ENCODE measurements around the gene RAC3.

Gene RAC3

DNA sequence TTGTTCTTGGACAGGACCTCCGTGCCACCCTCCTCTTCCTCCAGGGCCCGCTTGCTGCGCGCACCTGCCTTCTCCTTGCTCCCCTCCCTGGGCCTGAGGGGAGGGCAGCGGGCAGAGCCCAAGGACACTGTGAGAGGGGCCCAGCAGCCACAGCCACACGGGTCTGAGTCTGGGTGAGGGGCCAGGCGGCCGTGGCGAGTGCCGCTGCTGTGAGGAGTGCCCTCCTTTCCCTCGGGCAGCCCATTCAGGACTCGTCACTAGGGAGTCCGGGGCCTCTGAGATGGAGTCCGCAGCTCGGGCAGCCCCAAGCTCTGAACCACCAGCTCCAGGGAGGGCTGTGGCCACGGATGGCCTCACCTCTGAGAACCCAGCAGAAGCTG is 28.5 kb downstream of the RAC3 start:
- DNase-seq (ENCODE audit: low spot score): no peak
- Histone ChIP-seq H3K4me3 (no peak overlapping the region), H3K27ac (no peak overlapping the region)
- TF ChIP-seq, protein P1, sequence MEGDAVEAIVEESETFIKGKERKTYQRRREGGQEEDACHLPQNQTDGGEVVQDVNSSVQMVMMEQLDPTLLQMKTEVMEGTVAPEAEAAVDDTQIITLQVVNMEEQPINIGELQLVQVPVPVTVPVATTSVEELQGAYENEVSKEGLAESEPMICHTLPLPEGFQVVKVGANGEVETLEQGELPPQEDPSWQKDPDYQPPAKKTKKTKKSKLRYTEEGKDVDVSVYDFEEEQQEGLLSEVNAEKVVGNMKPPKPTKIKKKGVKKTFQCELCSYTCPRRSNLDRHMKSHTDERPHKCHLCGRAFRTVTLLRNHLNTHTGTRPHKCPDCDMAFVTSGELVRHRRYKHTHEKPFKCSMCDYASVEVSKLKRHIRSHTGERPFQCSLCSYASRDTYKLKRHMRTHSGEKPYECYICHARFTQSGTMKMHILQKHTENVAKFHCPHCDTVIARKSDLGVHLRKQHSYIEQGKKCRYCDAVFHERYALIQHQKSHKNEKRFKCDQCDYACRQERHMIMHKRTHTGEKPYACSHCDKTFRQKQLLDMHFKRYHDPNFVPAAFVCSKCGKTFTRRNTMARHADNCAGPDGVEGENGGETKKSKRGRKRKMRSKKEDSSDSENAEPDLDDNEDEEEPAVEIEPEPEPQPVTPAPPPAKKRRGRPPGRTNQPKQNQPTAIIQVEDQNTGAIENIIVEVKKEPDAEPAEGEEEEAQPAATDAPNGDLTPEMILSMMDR (IDR thresholded peaks at IDR 0.05): no peak

DNA sequence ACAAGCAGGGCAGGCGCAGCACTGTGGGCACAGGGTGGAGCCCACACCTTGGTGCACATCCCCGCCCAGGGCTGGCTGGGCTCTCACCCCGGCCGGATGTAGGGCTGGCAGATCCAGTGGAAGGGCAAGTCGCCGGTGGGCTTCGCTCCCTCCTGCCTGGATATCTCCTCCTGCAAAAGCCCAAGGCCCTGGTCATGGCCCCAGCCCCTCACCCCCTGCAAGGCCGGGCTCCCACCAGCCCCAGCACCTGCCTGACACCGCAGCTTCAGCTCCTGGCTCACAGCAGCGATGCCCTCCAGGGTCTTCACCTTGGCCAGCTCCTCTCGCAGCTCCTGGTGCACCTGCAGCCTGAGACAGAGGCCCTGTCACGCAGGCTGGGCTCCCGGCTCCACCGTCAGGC is 29.1 kb downstream of the RAC3 start:
- Histone ChIP-seq H3K27ac (no peak overlapping the region), H3K4me3 (no peak overlapping the region)
- TF ChIP-seq, protein P1 (IDR thresholded peaks at IDR 0.05): no peak
- no peak for DNase-seq (ENCODE audit: low spot score)

DNA sequence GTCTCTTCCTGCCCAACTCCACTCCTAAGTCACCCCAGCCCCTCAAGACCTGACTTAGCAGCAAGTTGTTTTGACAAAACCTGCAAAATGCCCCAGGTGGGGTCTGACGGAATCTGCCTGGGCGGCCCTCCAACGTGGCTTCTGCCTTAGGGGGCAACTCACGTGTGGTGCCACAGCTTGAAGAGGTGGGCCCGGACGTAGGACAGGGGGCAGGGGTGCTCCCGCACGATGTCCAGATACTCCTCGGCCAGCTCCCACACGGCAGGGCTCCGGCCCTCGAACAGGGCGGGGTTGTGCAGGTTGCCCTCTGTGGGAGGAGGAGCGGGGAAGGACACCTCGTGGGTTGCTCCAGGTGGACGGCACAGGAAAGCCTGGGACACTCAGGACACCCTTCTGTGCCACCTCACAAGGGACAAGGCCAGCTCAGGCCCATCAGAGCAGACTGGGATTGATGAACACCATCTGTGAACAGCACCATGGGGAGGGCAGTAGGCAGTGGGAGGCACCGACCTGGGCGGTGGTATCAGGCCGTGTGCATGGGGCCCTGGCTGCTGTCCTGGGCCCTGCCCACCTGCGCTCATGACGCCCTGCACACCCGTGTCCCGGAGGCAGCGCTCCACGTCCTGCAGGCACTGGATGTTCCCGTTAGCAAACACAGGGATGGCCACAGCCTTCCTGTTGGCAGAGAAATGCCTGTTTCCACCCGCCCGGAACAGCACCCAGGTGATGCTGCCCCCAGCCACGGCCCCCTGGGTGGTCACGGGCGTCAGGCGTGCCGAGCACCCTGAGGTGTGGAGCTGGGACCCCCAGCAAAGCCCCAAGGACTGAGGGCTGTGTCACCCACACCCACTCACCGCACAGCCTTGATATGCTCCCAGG is 29.8 kb downstream of the RAC3 start:
- no peak overlapping the region for H3K4me3 ChIP-seq
- TF ChIP-seq, protein P1 (IDR thresholded peaks at IDR 0.05): no peak
- no peak for DNase-seq (ENCODE audit: low spot score)
- H3K27ac ChIP-seq: no peak overlapping the region

DNA sequence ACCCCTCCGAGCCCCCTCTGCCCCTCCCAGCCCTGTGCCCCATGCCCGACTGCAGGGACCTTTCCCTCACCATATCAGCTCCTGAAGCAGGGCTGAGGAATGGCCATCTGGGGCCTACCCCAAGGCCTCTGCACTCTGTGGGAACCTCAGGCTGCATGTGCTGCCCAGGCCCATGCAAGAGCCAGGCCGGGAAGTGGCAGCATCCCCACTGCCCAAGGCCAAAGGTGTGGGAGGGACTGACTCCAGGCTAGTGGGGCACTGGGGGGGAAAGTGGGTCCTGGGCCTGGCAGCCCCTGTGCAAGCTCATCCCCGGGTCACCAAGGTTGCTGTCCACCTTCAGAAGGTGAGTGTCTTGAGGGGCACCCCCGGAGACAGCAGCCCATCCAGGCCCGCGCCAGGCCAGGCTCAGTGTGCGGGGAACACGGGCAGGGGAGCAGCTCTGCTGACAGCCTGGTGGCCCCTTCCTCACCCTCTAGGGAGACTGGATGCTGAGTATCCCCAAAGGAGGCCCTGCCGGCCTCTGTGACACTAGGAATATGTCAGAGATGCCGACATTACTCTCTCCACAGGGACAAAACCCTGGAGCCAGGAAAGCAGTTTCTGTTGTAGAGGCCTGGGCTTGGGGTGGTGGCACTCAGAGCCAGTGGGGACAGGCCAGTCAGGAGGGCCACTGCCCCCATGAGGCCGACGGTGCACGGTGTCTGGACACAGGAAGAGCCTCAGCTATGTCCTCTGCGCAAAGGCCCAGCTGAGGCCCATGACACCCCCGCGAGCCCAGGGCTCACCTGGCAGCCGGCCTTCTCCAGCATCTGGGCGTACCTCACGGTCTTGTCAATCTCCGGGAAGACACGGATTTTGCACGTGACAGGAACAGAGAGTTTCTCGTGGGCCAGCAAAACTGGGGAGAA is 30.9 kb downstream of the RAC3 start:
- no peak overlapping the region for H3K4me3 ChIP-seq
- TF ChIP-seq, protein P1 (IDR thresholded peaks at IDR 0.05): no peak
- no peak overlapping the region for H3K27ac ChIP-seq
- DNase-seq (ENCODE audit: low spot score): no peak

DNA sequence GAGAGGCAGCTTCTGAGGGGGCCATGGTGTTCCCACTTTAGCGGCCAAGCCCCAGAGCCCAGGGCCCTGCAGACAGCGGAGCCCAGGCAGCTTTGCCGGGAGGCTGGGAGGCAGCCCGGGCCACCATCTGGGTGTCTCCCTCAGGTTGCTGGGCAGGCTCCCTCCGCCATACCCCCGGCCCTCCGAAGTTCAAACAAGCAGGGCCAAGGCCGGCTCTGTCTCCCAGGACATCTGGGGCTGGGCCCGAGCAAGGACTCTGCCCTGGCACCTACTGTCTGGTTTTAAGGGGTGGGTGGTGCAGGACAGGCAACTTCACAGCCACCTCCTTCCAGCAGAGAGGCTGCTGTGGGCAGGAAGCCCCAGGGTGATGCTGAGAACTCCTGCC is 31.5 kb downstream of the RAC3 start:
- TF ChIP-seq, protein P1 (IDR thresholded peaks at IDR 0.05): no peak
- H3K27ac ChIP-seq: no peak overlapping the region
- no peak overlapping the region for H3K4me3 ChIP-seq
- no peak for DNase-seq (ENCODE audit: low spot score)

DNA sequence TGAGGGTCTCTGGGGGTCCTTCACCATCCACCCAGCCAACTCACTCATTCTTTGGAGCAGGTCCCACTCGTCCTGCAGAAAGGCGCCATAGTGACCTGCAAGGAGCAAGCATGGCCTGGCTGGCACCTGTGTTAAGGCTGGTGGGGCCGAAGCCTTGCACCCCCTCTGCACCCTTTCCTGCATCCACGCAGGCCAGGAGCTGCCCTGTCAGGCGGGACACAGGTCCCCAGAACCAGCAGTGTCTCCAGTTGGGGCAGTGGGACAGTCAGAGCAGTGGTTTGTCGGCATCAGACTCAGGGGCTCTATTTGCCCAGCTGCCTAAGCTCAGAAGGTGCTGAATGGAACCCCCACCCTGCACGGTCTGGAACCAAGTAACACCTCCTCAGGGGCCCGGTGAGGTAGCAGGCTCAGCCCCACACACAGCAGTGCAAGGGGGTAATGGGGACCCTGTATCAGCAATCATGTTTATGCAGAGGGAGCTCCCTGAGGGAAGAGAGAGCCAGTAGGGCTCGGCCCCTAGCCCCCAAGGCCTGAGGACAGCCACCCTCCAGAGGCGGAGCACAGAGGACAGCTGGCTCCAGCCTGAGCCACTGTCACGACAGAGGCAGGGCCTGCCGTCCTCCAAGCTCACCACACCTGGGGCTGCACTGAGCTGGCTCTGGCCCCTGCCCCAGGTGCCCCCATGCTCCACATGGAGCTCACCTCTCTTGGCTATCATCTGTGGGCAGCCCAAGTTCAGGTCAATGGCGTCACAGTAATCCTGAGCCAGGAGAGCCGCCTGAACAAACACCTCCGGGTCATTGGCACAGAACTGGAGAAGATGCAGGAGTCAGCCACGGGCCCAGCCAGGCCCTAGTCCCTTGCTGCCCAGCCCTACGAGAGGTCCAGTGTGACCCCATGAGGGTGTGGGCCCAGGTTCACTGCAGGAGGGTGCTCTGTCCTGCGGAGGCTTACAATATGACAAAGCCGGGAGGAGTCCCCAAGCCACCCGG is 32.2 kb downstream of the RAC3 start:
- no peak overlapping the region for H3K27ac ChIP-seq
- TF ChIP-seq, protein P1 (IDR thresholded peaks at IDR 0.05): no peak
- no peak for DNase-seq (ENCODE audit: low spot score)
- peak overlapping the region; percentile 87 for H3K4me3 ChIP-seq

Data from coronary artery (tissue), 2 donors.